Hepatocyte (in vitro differentiated cells): ENCODE results near the gene PMEPA1. TPM values are rescaled to one million over a fixed set of nuclear protein-coding genes. Genes with fewer than 3 reads are reported as not detected.

Experiments used
- DNase-seq: peaks from one replicate; pipeline ENCODE4 v3.0.0-alpha.2; 2016; ENCODE audit warnings: low spot score
- H2AFZ ChIP-seq: fragments of 200-600 bp; sonication (generic); 2 replicates; pipeline ENCODE4 v1.6.0; 2016; ENCODE audit warnings: antibody characterized with exemption, mild to moderate bottlenecking
- H3K27ac ChIP-seq: fragments of 200-600 bp; sonication (generic); 2 replicates; pipeline ENCODE4 v1.5.1; 2016; ENCODE audit warnings: mild to moderate bottlenecking
- H3K27me3 ChIP-seq: fragments of 200-600 bp; sonication (generic); 2 replicates; pipeline ENCODE4 v1.6.1; 2016
- H3K36me3 ChIP-seq: fragments of 200-600 bp; sonication (generic); replicated peaks from 2 replicates; pipeline ENCODE4 v1.5.1; 2016; ENCODE audit warnings: low read depth; ENCODE audit not compliant: insufficient read depth
- H3K4me1 ChIP-seq: fragments of 200-600 bp; sonication (generic); 2 replicates; pipeline ENCODE4 v1.5.1; 2016; ENCODE audit warnings: mild to moderate bottlenecking, moderate library complexity; ENCODE audit not compliant: insufficient read depth
- H3K4me2 ChIP-seq: fragments of 200-600 bp; sonication (generic); 2 replicates; pipeline ENCODE4 v1.6.0; 2016
- H3K4me3 ChIP-seq: fragments of 200-600 bp; sonication (generic); 2 replicates; pipeline ENCODE4 v1.5.1; 2016; ENCODE audit warnings: mild to moderate bottlenecking
- H3K79me2 ChIP-seq: fragments of 200-600 bp; sonication (generic); 2 replicates; pipeline ENCODE4 v1.6.0; 2017; ENCODE audit warnings: mild to moderate bottlenecking
- H3K9me2 ChIP-seq: fragments of 200-600 bp; sonication (generic); replicated peaks from 2 replicates; pipeline ENCODE4 v1.6.0; 2017; ENCODE audit warnings: mild to moderate bottlenecking; ENCODE audit not compliant: insufficient read depth
- H3K9me3 ChIP-seq: fragments of 200-600 bp; sonication (generic); 2 replicates; pipeline ENCODE4 v1.5.1; 2016; ENCODE audit warnings: low read depth, mild to moderate bottlenecking
- H4K20me1 ChIP-seq: fragments of 200-600 bp; sonication (generic); 2 replicates; pipeline ENCODE4 v1.6.0; 2016; ENCODE audit warnings: mild to moderate bottlenecking; ENCODE audit not compliant: insufficient read depth, poor library complexity, severe bottlenecking
- CTCF ChIP-seq: fragments of 200-600 bp; sonication (generic); IDR thresholded peaks from 2 replicates; pipeline ENCODE4 v1.5.1; 2016; ENCODE audit warnings: antibody characterized with exemption, mild to moderate bottlenecking; ENCODE audit not compliant: poor library complexity
- EZH2 ChIP-seq: fragments of 200-600 bp; sonication (generic); IDR thresholded peaks from 2 replicates; pipeline ENCODE4 v1.6.1; 2016; ENCODE audit warnings: antibody characterized with exemption, mild to moderate bottlenecking, borderline replicate concordance
- EZH2phosphoT487 ChIP-seq: fragments of 200-600 bp; sonication (generic); IDR thresholded peaks from one replicate; pipeline ENCODE4 v1.6.1; 2018; ENCODE audit warnings: antibody characterized with exemption, mild to moderate bottlenecking, low read depth, moderate library complexity; ENCODE audit not compliant: unreplicated experiment, severe bottlenecking
- WGBS: methylation state at CpG from one replicate; pipeline ENCODE4 v1.1.6; 2016; ENCODE audit warnings: low lambda C conversion rate; ENCODE audit errors: missing lambda C conversion rate; 5-methylcytosine and 5-hydroxymethylcytosine counted together
- polyA plus RNA-seq: library from polyadenylated mRNA; unstranded; fragments of >200 nt; fragmentation: Nextera tagmentation; extraction: Ambion mirVana; gene quantifications from 2 replicates; pipeline ENCODE4 v1.2.1, GENCODE V29; 2016
- total RNA-seq: library from RNA; depleted of rRNA; stranded (reverse); fragments of >200 nt; gene quantifications from 2 replicates; pipeline ENCODE4 v1.2.3, GENCODE V29; 2014

The PMEPA1 gene
- total and polyA plus RNA-seq, 2 experiments from 2014 or later: 6.8 to 40.3 TPM

- WGBS: 92% methylated on average over 15 of the region's 15 CpGs
- TF ChIP-seq EZH2 (no peak), EZH2phosphoT487 (no peak)
- Histone ChIP-seq H3K36me3 (no peaks in the 10 kb centered on the region), H3K9me3 (no peaks in the 10 kb centered on the region), H2AFZ (no peak overlapping the region), H3K27me3 (no peaks in the 10 kb centered on the region), H3K27ac (no peak overlapping the region), H4K20me1 (no peaks in the 10 kb centered on the region), H3K9me2 (no peaks in the 10 kb centered on the region), H3K4me3 (no peak overlapping the region), H3K4me2 (no peak overlapping the region), H3K79me2 (no peaks in the 10 kb centered on the region), H3K4me1 (peaks cover 7% of the 10 kb centered on the region)
- DNase-seq: no peak
These were observed 5.6 kb upstream of the PMEPA1 start for GRCh38 chr20:57715268-57715904.

GRCh38 chr20:57714409-57715267 lies 4.8 kb upstream of the PMEPA1 start:
- 94% methylated on average over 23 of the region's 23 CpGs for WGBS
- H3K27ac ChIP-seq: no peak overlapping the region
- H3K79me2 ChIP-seq: no peaks in the 10 kb centered on the region

GRCh38 chr20:57713951-57714350 lies 4.1 kb upstream of the PMEPA1 start:
- Histone ChIP-seq H3K9me2 (no peaks in the 10 kb centered on the region), H2AFZ (no peak overlapping the region), H3K9me3 (no peaks in the 10 kb centered on the region), H3K36me3 (no peaks in the 10 kb centered on the region), H3K4me2 (no peak overlapping the region), H3K79me2 (peaks cover under 1% of the 10 kb centered on the region), H4K20me1 (peaks cover under 1% of the 10 kb centered on the region), H3K27ac (no peak overlapping the region), H3K4me3 (no peak overlapping the region), H3K4me1 (peaks cover 7% of the 10 kb centered on the region), H3K27me3 (no peaks in the 10 kb centered on the region)
- 82% methylated on average over 8 of the region's 8 CpGs for WGBS
- TF ChIP-seq CTCF (no peak), EZH2 (no peak), EZH2phosphoT487 (no peak)
- DNase-seq: no peak

More at GRCh38 chr20:57714409-57715267, 4.8 kb upstream of the PMEPA1 start:
- Histone ChIP-seq H3K4me3 (no peak overlapping the region), H3K4me1 (peaks cover 7% of the 10 kb centered on the region), H3K36me3 (no peaks in the 10 kb centered on the region), H2AFZ (no peak overlapping the region), H4K20me1 (no peaks in the 10 kb centered on the region), H3K4me2 (no peak overlapping the region), H3K9me2 (no peaks in the 10 kb centered on the region), H3K27me3 (no peaks in the 10 kb centered on the region), H3K9me3 (no peaks in the 10 kb centered on the region)
- no peak for DNase-seq
- TF ChIP-seq CTCF (no peak), EZH2 (no peak), EZH2phosphoT487 (no peak)

- no peak overlapping the region for H3K27ac ChIP-seq
- H3K9me3 ChIP-seq: no peaks in the 10 kb centered on the region
- WGBS: 90% methylated on average over 10 of the region's 10 CpGs
- no peak overlapping the region for H2AFZ ChIP-seq
- H3K4me1 ChIP-seq: peaks cover 7% of the 10 kb centered on the region
- peaks cover 5% of the 10 kb centered on the region for H3K79me2 ChIP-seq
- H3K4me3 ChIP-seq: no peak overlapping the region
- no peak for TF ChIP-seq EZH2phosphoT487
- TF ChIP-seq EZH2: no peak
- TF ChIP-seq CTCF: no peak
- peaks cover 5% of the 10 kb centered on the region for H4K20me1 ChIP-seq
- DNase-seq: no peak
- H3K4me2 ChIP-seq: no peak overlapping the region
- H3K27me3 ChIP-seq: no peaks in the 10 kb centered on the region
- no peaks in the 10 kb centered on the region for H3K9me2 ChIP-seq
- H3K36me3 ChIP-seq: no peaks in the 10 kb centered on the region
These were observed 3.7 kb upstream of the PMEPA1 start for GRCh38 chr20:57713505-57713903.
